Neural progenitor cell (in vitro differentiated cells): ENCODE measurements around the gene CABP5. TPM values are rescaled to one million over a fixed set of nuclear protein-coding genes. Genes with fewer than 3 reads are reported as not detected.
A peak's percentile ranks its signal among the peaks of the same experiment; 100 is the strongest.

Experiments used
- DNase-seq: peaks from one replicate; pipeline ENCODE4 v3.0.0-alpha.2; 2016; ENCODE audit warnings: low spot score
- H2AFZ ChIP-seq: fragments of 200-600 bp; sonication (generic); replicated peaks from 2 replicates; pipeline ENCODE4 v1.6.1; 2016; ENCODE audit warnings: antibody characterized with exemption
- H3F3A ChIP-seq: fragments of 200-600 bp; sonication (generic); 2 replicates; pipeline ENCODE4 v1.6.1; 2016; ENCODE audit warnings: antibody characterized with exemption, low read depth
- H3K27ac ChIP-seq: fragments of 200-600 bp; sonication (generic); 2 replicates; pipeline ENCODE4 v1.5.1; 2016; ENCODE audit warnings: mild to moderate bottlenecking
- H3K27me3 ChIP-seq: fragments of 200-600 bp; sonication (generic); 2 replicates; pipeline ENCODE4 v1.6.1; 2016; ENCODE audit warnings: mild to moderate bottlenecking, moderate library complexity
- H3K36me3 ChIP-seq: fragments of 200-600 bp; sonication (generic); 2 replicates; pipeline ENCODE4 v1.5.1; 2016
- H3K4me1 ChIP-seq: fragments of 200-600 bp; sonication (generic); 2 replicates; pipeline ENCODE4 v1.6.1; 2016; ENCODE audit warnings: mixed run types
- H3K4me2 ChIP-seq: fragments of 200-600 bp; sonication (generic); 2 replicates; pipeline ENCODE4 v1.6.1; 2016
- H3K4me3 ChIP-seq: fragments of 200-600 bp; sonication (generic); 2 replicates; pipeline ENCODE4 v1.5.1; 2016
- H3K79me2 ChIP-seq: fragments of 200-600 bp; sonication (generic); 2 replicates; pipeline ENCODE4 v1.6.1; 2016; ENCODE audit warnings: low read depth
- H3K9ac ChIP-seq: fragments of 200-600 bp; sonication (generic); 2 replicates; pipeline ENCODE4 v1.6.1; 2016
- H3K9me3 ChIP-seq: fragments of 200-600 bp; sonication (generic); 2 replicates; pipeline ENCODE4 v1.5.1; 2016; ENCODE audit warnings: low read depth
- H4K20me1 ChIP-seq: fragments of 200-600 bp; sonication (generic); 2 replicates; pipeline ENCODE4 v1.6.1; 2016; ENCODE audit warnings: low read depth
- H3K27ac Mint-ChIP-seq: 3 replicates; pipeline ENCODE4 v1.8.0; 2021; ENCODE audit warnings: mixed read lengths
- H3K27me3 Mint-ChIP-seq: 2 replicates; pipeline ENCODE4 v1.8.0; 2022; ENCODE audit warnings: low read depth, mild to moderate bottlenecking, inconsistent platforms, moderate library complexity, mixed read lengths; ENCODE audit not compliant: insufficient read depth
- H3K36me3 Mint-ChIP-seq: 3 replicates; pipeline ENCODE4 v1.8.0; 2021; ENCODE audit warnings: mixed read lengths
- H3K4me1 Mint-ChIP-seq: 3 replicates; pipeline ENCODE4 v1.8.0; 2021; ENCODE audit warnings: mixed read lengths
- H3K4me3 Mint-ChIP-seq: 3 replicates; pipeline ENCODE4 v1.8.0; 2021; ENCODE audit warnings: mild to moderate bottlenecking, moderate library complexity, mixed read lengths
- H3K9me3 Mint-ChIP-seq: 3 replicates; pipeline ENCODE4 v1.8.0; 2020; ENCODE audit warnings: mixed read lengths
- CTCF ChIP-seq: fragments of 200-600 bp; sonication (generic); IDR thresholded peaks from 2 replicates; pipeline ENCODE4 v1.5.1; 2017; ENCODE audit warnings: antibody characterized with exemption, mild to moderate bottlenecking
- EZH2 ChIP-seq: fragments of 200-600 bp; sonication (generic); IDR thresholded peaks from 2 replicates; pipeline ENCODE4 v1.6.1; 2017; ENCODE audit warnings: antibody characterized with exemption, mild to moderate bottlenecking, moderate library complexity
- EZH2phosphoT487 ChIP-seq: fragments of 200-600 bp; sonication (generic); IDR thresholded peaks from 2 replicates; pipeline ENCODE4 v1.6.1; 2017; ENCODE audit warnings: antibody characterized with exemption
- total RNA-seq: library from RNA; depleted of rRNA; stranded (reverse); fragments of >200 nt; gene quantifications from 2 replicates; pipeline ENCODE4 v1.2.3, GENCODE V29; 2015; ENCODE audit warnings: low replicate concordance

The CABP5 gene
- total RNA-seq, 1 donor from 2014 or later: not detected

DNA sequence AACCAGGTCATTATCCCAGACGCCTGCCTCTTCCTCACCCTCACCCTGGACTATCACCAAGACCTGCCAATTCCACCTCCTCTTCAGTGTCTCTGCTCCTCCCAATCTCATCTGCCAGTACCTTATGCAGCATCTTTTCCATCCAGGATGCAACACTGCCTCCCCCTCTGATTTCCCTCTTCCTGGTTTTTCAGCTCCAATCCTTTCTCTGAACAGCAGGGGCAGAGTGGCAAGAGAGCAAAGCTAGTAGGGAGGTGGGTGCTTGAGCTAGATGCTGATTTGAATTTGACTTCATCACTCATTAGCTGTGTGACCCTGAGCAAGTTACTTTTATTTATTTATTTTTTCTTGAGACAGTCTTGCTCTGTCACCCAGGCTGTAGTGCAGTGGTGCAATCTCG is 25.6 kb upstream of the CABP5 start:
- no peak for DNase-seq
- Mint-ChIP-seq H3K4me1 (no peaks in the 10 kb centered on the region), H3K27ac (no peak overlapping the region), H3K36me3 (no peaks in the 10 kb centered on the region), H3K4me3 (no peak overlapping the region), H3K9me3 (peaks cover 4% of the 10 kb centered on the region), H3K27me3 (peaks cover 11% of the 10 kb centered on the region)
- Histone ChIP-seq H3K9me3 (no peaks in the 10 kb centered on the region), H2AFZ (no peak overlapping the region), H4K20me1 (no peaks in the 10 kb centered on the region), H3K9ac (no peak overlapping the region), H3K79me2 (no peaks in the 10 kb centered on the region), H3K4me2 (no peak overlapping the region), H3K36me3 (no peaks in the 10 kb centered on the region), H3K27ac (no peak overlapping the region), H3F3A (no peaks in the 10 kb centered on the region), H3K27me3 (no peaks in the 10 kb centered on the region), H3K4me1 (no peaks in the 10 kb centered on the region), H3K4me3 (no peak overlapping the region)
- TF ChIP-seq EZH2phosphoT487: no peak
- no peak for TF ChIP-seq EZH2
- peak; percentile 11 for TF ChIP-seq CTCF

- H3K79me2 ChIP-seq: no peaks in the 10 kb centered on the region
- H4K20me1 ChIP-seq: no peaks in the 10 kb centered on the region
- H3K27ac ChIP-seq: no peak overlapping the region
- H3K4me1 ChIP-seq: no peaks in the 10 kb centered on the region
- no peak overlapping the region for H3K9ac ChIP-seq
- H2AFZ ChIP-seq: no peak overlapping the region
- H3K27me3 ChIP-seq: no peaks in the 10 kb centered on the region
- Mint-ChIP-seq H3K9me3 (peaks cover 6% of the 10 kb centered on the region), H3K4me3 (no peak overlapping the region), H3K27ac (no peak overlapping the region), H3K36me3 (no peaks in the 10 kb centered on the region), H3K4me1 (no peaks in the 10 kb centered on the region), H3K27me3 (peaks cover 4% of the 10 kb centered on the region)
- no peaks in the 10 kb centered on the region for H3F3A ChIP-seq
- H3K9me3 ChIP-seq: no peaks in the 10 kb centered on the region
- H3K4me2 ChIP-seq: no peak overlapping the region
- H3K4me3 ChIP-seq: no peak overlapping the region
- TF ChIP-seq CTCF (no peak), EZH2phosphoT487 (no peak), EZH2 (no peak)
- no peaks in the 10 kb centered on the region for H3K36me3 ChIP-seq
- no peak for DNase-seq
Measured at GRCh38 chr19:48064509-48064908, 20.6 kb upstream of the CABP5 start.

DNA sequence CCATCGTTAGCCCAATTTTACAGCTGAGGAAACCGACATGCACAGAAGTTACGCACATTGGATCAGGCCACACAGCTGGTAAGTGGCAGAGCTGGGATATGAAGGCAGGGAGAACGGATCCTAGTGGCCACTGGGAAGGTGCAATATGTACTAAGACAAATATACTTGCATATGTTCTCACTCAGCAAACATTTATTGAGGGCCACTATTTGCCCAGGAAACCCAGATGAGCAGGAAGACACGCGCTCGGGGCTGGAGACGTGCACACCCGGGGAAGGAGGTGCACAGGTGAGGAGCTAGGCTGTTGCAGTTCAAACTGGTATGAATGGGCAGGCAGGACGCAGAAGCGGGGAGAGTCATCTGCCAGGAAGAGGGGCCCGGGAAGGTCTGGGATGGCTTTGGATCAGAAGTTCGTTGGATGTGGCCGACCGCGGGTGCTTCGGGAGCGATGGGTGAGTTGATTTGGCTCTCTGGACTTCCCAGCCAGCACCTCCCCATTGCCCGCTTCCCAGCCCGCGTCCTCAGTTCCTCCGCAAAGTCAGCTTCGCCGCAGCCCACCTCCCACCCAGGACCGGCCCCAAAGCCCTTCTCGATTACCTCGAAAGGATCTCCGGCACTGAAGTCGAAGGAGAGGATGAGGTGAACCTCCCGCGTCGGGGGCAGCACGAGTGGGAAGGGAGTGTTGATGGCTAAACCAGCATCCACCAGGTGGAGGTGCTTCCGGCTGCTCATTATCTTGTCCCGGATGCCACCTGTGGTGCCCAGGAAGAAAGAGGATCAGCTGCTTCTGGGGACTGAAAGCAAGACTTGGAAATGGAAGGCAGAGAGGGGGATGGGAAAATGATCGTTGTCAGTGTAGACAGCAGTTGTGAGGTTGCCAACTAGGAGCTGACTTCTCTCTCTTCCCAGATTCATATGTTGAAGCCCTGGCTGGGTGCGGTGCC is 17.8 kb upstream of the CABP5 start:
- Histone ChIP-seq H3K36me3 (no peaks in the 10 kb centered on the region), H3F3A (no peaks in the 10 kb centered on the region), H3K27ac (no peak overlapping the region), H3K9me3 (no peaks in the 10 kb centered on the region), H4K20me1 (no peaks in the 10 kb centered on the region), H3K4me1 (no peaks in the 10 kb centered on the region), H3K4me3 (no peak overlapping the region), H3K27me3 (no peaks in the 10 kb centered on the region), H3K4me2 (no peak overlapping the region), H3K79me2 (no peaks in the 10 kb centered on the region), H2AFZ (peak overlapping the region; percentile 10), H3K9ac (no peak overlapping the region)
- TF ChIP-seq EZH2 (no peak), CTCF (no peak), EZH2phosphoT487 (no peak)
- Mint-ChIP-seq H3K27ac (no peak overlapping the region), H3K36me3 (no peaks in the 10 kb centered on the region), H3K4me1 (peaks cover 2% of the 10 kb centered on the region), H3K27me3 (peaks cover 3% of the 10 kb centered on the region), H3K4me3 (no peak overlapping the region), H3K9me3 (peaks cover 4% of the 10 kb centered on the region)
- no peak for DNase-seq
